NCI-H2171 (cell line): ENCODE results near the gene RETNLB.

Experiments
- DNase-seq: peaks from one replicate; lab custom pipeline; 2025; lab: John Stamatoyannopoulos, UW

The RETNLB gene, protein sequence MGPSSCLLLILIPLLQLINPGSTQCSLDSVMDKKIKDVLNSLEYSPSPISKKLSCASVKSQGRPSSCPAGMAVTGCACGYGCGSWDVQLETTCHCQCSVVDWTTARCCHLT

DNA sequence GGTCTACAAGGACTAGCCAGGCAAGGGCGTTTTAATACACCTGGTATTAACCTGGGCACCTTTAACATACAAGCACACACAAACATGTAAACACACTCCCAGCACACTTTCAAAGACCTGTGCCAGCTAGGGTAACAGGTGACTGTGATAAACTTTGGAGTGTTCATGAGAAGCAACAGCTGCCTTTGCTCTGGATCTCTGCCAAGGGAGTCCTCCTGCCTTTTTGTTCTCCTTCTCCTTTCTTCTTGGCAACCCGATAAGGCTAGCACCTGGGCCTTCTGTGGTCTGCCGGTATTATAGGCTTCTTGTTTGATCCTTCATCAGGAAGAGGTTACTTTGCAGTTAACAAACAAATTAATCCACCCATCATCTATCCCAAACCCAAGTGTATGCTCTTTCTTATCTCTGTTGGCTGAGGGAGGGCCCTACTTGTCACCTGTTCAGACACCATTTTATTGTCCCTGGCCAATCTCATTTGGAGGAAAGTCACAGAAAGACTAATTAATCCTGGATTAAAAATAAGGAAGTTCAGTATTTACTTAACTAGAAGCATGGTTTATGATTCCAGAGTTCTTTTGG is at the start of gene RETNLB:
Gene RETNLB, minus strand, starts transcription at position 7 of the 579 bp plus-strand sequence. CDS start 225 bp downstream, outside the sequence.
- DNase-seq = peak; percentile 59

DNA sequence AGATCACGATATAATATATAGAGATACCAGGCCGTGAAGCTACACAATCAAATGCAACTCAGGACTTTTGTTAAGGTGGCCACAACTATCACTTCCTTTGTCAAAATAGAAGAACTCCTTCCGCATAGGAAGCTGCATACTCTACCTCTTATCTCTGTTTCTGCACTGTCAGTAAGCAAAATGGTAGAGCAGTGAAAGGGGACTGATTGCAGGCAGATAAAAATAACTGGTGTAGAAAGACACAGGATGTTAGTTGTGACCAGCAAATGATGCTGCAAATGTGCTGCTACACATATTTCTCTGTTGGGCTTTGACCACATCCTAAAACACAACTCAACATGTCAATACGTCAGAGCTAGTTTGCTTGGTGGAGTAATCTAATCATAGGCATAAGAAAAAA is 49.1 kb upstream of the RETNLB start:
- DNase-seq = no peak

DNA sequence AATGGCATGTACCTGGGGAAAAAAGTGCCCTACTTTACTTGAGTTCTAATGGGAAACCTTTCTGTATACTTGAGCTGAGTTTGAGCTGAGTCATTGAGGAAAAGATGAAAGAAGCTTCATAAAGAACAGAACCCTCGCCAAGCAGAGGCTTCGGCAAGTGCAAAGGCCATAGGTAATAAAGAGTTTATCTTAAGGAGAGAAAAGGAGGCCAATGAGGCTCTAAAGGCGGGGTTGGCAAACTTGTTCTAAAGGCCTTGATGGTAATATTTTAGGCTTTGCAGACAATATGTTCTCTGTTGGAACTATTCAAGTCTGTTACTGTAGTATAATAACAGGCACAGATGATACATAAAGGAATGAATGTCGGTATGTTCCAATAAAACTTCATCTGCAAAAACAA is 47.8 kb upstream of the RETNLB start:
- no peak for DNase-seq

GRCh38 chr3:108804437-108804836 is 47.2 kb upstream of the RETNLB start:
- DNase-seq = no peak

- no peak for DNase-seq
Observed at GRCh38 chr3:108791473-108791872, 34.3 kb upstream of the RETNLB start.

DNA sequence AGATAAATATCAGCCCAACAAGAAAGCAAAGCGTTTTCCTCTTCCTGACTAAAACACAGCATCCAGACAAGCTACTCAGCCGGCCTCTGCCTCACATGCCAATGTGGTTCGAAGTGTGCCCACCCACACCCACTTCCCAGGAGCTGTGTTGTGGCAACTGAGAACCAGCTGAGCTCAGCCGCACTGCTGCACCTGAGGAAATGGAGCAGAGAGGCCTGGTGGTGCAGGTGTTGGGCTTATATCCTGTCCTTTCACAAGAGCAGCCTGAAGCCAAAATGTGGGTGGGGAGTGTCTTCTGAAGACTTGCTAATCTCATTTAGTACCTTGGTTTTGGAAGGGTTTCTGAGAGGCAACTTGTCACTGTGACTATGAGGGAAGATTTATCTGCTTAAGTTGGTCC is 23.0 kb upstream of the RETNLB start:
- no peak for DNase-seq

DNA sequence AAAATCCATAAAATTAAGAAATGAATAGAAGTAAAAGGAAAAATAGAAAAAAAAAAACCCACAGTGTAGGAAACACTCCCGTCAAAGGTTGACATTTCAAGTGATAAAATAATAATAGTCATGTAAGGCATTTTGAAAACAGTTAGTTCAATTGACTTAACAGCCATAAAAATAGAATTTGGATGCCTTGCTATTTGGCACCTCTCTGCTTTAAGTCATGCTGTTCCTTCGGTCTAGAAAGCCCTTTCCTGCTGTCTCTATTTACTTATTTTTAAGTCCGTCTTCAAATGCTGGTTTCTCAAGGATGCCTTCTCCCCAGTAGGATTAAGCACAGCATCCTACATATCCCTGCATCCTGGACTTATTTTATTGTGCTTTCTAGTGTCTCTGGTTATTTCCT is 22.3 kb upstream of the RETNLB start:
- no peak for DNase-seq

GRCh38 chr3:108775649-108776048 is 18.4 kb upstream of the RETNLB start:
- DNase-seq = no peak

- no peak for DNase-seq
Observed at GRCh38 chr3:108767253-108767652, 10.0 kb upstream of the RETNLB start.

- DNase-seq = no peak
Observed at GRCh38 chr3:108755686-108756085, 1.5 kb downstream of the RETNLB start.

DNA sequence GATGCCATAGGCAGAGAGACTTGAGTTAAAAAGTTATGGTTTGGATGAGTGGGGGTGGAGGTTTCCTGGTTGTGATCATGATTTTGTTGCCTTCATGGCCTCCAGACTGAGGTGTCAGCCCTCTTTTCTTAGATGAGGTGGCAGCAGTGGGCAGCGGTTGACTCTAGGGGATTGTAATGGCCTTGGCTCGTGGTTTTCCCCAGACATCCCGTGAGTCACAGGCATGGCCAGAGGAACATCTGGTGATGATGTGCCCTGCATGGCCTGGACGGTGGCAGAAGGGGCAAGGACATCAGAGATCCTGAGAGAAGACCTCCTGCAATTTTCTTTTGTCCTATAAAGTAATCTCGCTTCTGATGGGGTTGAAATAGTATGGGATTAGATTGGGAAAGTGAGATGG is 12.4 kb downstream of the RETNLB start:
- DNase-seq = no peak

DNA sequence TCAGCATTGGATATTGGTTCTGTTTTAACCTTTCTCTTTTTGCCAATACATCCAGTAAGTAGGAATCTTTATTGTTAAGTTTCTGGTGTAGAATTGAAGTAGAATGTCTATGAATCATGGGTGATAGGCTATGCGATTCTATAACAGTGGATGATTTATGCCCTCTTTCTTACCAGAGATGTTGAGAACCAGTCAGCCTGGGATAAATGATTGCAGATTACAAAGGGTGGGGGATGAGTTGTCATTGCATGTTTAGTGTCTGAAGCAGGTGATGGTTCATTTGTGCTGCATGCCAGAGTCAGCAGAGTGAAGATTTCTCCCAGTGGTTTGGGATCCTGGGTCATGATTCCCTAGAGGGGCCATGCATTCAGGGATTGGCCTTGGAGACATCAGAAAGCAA is 14.3 kb downstream of the RETNLB start:
- DNase-seq = no peak

- DNase-seq = no peak
Observed at GRCh38 chr3:108736821-108737220, 20.4 kb downstream of the RETNLB start.

DNA sequence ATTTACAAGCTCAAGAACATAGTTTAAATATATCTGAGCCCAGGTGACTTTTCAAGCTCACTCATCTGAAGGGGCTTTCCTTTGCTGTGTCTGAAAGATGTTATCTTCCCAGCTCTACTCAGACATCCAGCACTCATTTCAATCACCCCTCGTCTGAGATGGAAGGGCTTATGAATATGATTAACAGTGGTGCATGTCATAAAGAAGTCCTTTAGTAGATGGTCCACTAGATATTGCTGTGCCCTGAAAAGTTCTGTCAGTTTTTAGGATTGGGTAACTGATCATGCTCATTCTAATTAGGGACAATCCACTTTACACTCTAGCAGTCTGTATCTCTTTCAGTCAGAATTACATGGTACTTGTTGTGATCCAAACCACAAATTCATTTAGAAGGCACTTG is 28.3 kb downstream of the RETNLB start:
- DNase-seq = no peak

GRCh38 chr3:108728105-108728504 is 29.1 kb downstream of the RETNLB start:
- no peak for DNase-seq

- DNase-seq = no peak
Observed at GRCh38 chr3:108724101-108724500, 33.1 kb downstream of the RETNLB start.

GRCh38 chr3:108722724-108723123 is 34.5 kb downstream of the RETNLB start:
- no peak for DNase-seq

DNA sequence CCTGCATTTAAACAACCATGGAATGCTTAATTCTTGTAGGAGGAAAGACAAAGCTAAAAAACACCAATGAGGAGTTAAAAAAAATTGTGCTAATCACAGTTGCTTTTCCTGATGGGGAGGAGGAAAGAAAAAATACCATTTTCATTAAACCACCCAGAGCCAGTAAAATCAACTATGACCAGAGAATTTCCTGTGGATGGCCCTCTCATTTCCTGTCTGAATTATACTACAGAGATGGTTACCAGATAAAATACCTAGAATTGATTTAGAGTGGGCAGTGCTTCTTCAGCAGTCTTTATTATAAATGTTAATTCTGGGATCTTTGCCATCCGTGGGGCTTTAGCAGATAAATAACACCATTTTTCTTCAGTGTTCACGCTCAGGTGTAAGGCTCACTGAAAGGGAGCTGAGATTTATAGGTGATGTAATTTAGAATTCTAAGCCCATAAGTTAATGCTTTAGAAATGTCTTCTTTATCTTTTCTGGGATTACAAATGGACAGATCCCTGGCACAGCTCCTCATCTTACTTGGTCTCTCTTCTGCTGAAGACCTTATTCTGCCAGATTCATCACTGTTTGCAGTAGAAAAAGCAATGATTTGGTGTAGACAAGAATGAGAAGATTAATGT is 37.9 kb downstream of the RETNLB start:
- no peak for DNase-seq

DNA sequence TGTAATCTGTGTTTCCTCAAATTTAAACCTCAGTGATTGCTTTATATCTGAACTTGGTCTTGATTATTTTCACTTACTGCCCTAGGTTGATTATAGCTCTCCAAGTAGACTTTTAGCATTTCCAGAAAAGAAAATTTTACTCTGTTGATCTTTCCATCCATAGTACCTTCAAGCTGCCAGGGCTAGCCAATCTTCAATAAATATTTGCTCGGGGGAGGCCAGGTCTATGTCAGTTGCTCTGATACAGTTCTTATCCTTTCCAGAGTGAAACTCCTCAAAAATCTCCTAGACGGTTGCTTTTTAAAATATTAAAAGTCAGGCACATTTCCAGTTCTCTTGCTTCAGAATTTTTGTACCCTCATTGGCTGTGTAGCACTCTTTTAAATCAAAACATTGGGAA is 38.8 kb downstream of the RETNLB start:
- no peak for DNase-seq

- no peak for DNase-seq
Observed at GRCh38 chr3:108713816-108714215, 43.4 kb downstream of the RETNLB start.

GRCh38 chr3:108713009-108713516 is 44.1 kb downstream of the RETNLB start:
- DNase-seq = no peak
